HEK293 (cell line): ENCODE measurements around the gene FLNC.

Source experiments
- CTCF ChIA-PET: fragments of 350-600 bp; formaldehyde crosslinking; extraction: SDS; loops from one replicate; lab custom pipeline; 2021; ENCODE audit warnings: antibody characterized with exemption; lab: Yijun Ruan, JAX
- POLR2A ChIA-PET: fragments of 300-600 bp; formaldehyde crosslinking; extraction: SDS; loops from one replicate; lab custom pipeline; 2020; ENCODE audit warnings: antibody characterized with exemption, inconsistent platforms; lab: Yijun Ruan, JAX
- H3K27ac ChIP-seq: fragments of 200-500 bp; sonication (Bioruptor generic); 2 replicates; pipeline ENCODE4 v1.5.1; 2014; ENCODE audit warnings: low read depth, low read length, control low read depth, inconsistent platforms; ENCODE audit errors: extremely low read depth
- H3K36me3 ChIP-seq, 2 experiments: fragments of 200-500 bp in 1 of 2; sonication (Bioruptor generic) in 1 of 2; 1 replicate in 1 of 2; 2 replicates in 1 of 2; pipeline ENCODE4 v1.5.1; 2014 to 2017; ENCODE audit warnings: inconsistent platforms in 2 of 2, low read length in 2 of 2; ENCODE audit not compliant: control insufficient read depth in 2 of 2, insufficient read depth in 1 of 2
- H3K4me1 ChIP-seq: fragments of 200-500 bp; sonication (Bioruptor generic); 2 replicates; pipeline ENCODE4 v1.5.1; 2014; ENCODE audit warnings: mild to moderate bottlenecking, low read length, inconsistent platforms; ENCODE audit not compliant: control insufficient read depth, insufficient read depth
- H3K4me3 ChIP-seq: 2 replicates; pipeline ENCODE4 v1.5.1; 2011; ENCODE audit warnings: low read depth, mild to moderate bottlenecking, control low read depth, low read length, moderate library complexity
- H3K9me3 ChIP-seq: fragments of 200-500 bp; sonication (Bioruptor generic); 2 replicates; pipeline ENCODE4 v1.5.1; 2014; ENCODE audit warnings: low read depth, low read length, inconsistent platforms; ENCODE audit not compliant: control insufficient read depth, insufficient read depth
- EGR2 ChIP-seq: fragments of 450-650 bp; formaldehyde crosslinking; IDR thresholded peaks from 2 replicates; pipeline ENCODE4 v1.5.1; 2016; ENCODE audit warnings: low read depth, missing biosample characterization, missing genetic modification characterization
- IKZF3 ChIP-seq: fragments of 450-650 bp; IDR thresholded peaks from 2 replicates; pipeline ENCODE4 v1.5.0; 2018; ENCODE audit warnings: missing biosample characterization, mild to moderate bottlenecking, missing genetic modification characterization, moderate library complexity
- MEIS1 ChIP-seq: sonication (generic); formaldehyde crosslinking; IDR thresholded peaks from 2 replicates; pipeline ENCODE4 v1.8.1; 2022; ENCODE audit warnings: missing genetic modification reagents, mild to moderate bottlenecking, borderline replicate concordance
- RBAK ChIP-seq: fragments of 450-650 bp; formaldehyde crosslinking; IDR thresholded peaks from 2 replicates; pipeline ENCODE4 v1.5.1; 2016; ENCODE audit warnings: missing biosample characterization, missing genetic modification characterization
- SCRT2 ChIP-seq: fragments of 450-650 bp; formaldehyde crosslinking; IDR thresholded peaks from 2 replicates; pipeline ENCODE4 v1.5.1; 2016; ENCODE audit warnings: missing biosample characterization, missing genetic modification characterization
- YY1 ChIP-seq: fragments of 450-650 bp; formaldehyde crosslinking; IDR thresholded peaks from 2 replicates; pipeline ENCODE4 v1.5.1; 2018; ENCODE audit warnings: missing biosample characterization, missing genetic modification characterization
- ZNF2 ChIP-seq: fragments of 450-650 bp; formaldehyde crosslinking; IDR thresholded peaks from 2 replicates; pipeline ENCODE4 v1.5.1; 2016; ENCODE audit warnings: missing biosample characterization, missing genetic modification characterization
- ZNF223 ChIP-seq: fragments of 450-650 bp; formaldehyde crosslinking; IDR thresholded peaks from 2 replicates; pipeline ENCODE4 v1.5.1; 2016; ENCODE audit warnings: missing biosample characterization, missing genetic modification characterization
- ZNF350 ChIP-seq: fragments of 450-650 bp; formaldehyde crosslinking; IDR thresholded peaks from 2 replicates; pipeline ENCODE4 v1.5.0; 2017; ENCODE audit warnings: missing biosample characterization, mild to moderate bottlenecking, missing genetic modification characterization
- ZNF394 ChIP-seq: fragments of 450-650 bp; formaldehyde crosslinking; IDR thresholded peaks from 2 replicates; pipeline ENCODE4 v1.5.1; 2016; ENCODE audit warnings: missing biosample characterization, missing genetic modification characterization, mild to moderate bottlenecking, moderate library complexity, borderline replicate concordance
- ZNF544 ChIP-seq: fragments of 450-650 bp; formaldehyde crosslinking; IDR thresholded peaks from 2 replicates; pipeline ENCODE4 v1.5.0; 2017; ENCODE audit warnings: missing biosample characterization, missing genetic modification characterization
- ZNF549 ChIP-seq: fragments of 450-650 bp; IDR thresholded peaks from 2 replicates; pipeline ENCODE4 v1.5.1; 2018; ENCODE audit warnings: missing biosample characterization, missing genetic modification characterization, mild to moderate bottlenecking, inconsistent platforms, moderate library complexity
- ZNF561 ChIP-seq: fragments of 450-650 bp; IDR thresholded peaks from 2 replicates; pipeline ENCODE4 v1.5.1; 2018; ENCODE audit warnings: missing biosample characterization, missing genetic modification characterization, borderline replicate concordance
- ZNF571 ChIP-seq: fragments of 450-650 bp; formaldehyde crosslinking; IDR thresholded peaks from 2 replicates; pipeline ENCODE4 v1.5.0; 2017; ENCODE audit warnings: missing biosample characterization, missing genetic modification characterization
- ZNF629 ChIP-seq: fragments of 450-650 bp; formaldehyde crosslinking; IDR thresholded peaks from 2 replicates; pipeline ENCODE4 v1.5.1; 2017; ENCODE audit warnings: missing biosample characterization, missing genetic modification characterization
- ZNF701 ChIP-seq: fragments of 450-650 bp; formaldehyde crosslinking; IDR thresholded peaks from 2 replicates; pipeline ENCODE4 v1.5.1; 2016; ENCODE audit warnings: missing biosample characterization, missing genetic modification characterization
- ZNF76 ChIP-seq: fragments of 450-650 bp; formaldehyde crosslinking; IDR thresholded peaks from 2 replicates; pipeline ENCODE4; 2016; ENCODE audit warnings: low read depth, missing biosample characterization, missing genetic modification characterization, borderline replicate concordance
- ZNF777 ChIP-seq: fragments of 450-650 bp; formaldehyde crosslinking; IDR thresholded peaks from 2 replicates; pipeline ENCODE4 v1.5.1; 2017; ENCODE audit warnings: missing biosample characterization, missing genetic modification characterization, borderline replicate concordance
- TF ChIP-seq, protein P1 (sequence below): fragments of 450-650 bp; formaldehyde crosslinking; IDR thresholded peaks from 2 replicates; pipeline ENCODE4 v1.5.1; 2016; ENCODE audit warnings: missing biosample characterization, missing genetic modification characterization, low read depth
- TF ChIP-seq, protein P2 (sequence below): fragments of 450-650 bp; formaldehyde crosslinking; IDR thresholded peaks from 2 replicates; pipeline ENCODE4 v1.5.1; 2016; ENCODE audit warnings: missing biosample characterization, missing genetic modification characterization
- TF ChIP-seq, protein P3 (sequence below): fragments of 450-650 bp; formaldehyde crosslinking; IDR thresholded peaks from 2 replicates; pipeline ENCODE4 v1.5.1; 2016; ENCODE audit warnings: missing biosample characterization, missing genetic modification characterization

The FLNC gene

DNA sequence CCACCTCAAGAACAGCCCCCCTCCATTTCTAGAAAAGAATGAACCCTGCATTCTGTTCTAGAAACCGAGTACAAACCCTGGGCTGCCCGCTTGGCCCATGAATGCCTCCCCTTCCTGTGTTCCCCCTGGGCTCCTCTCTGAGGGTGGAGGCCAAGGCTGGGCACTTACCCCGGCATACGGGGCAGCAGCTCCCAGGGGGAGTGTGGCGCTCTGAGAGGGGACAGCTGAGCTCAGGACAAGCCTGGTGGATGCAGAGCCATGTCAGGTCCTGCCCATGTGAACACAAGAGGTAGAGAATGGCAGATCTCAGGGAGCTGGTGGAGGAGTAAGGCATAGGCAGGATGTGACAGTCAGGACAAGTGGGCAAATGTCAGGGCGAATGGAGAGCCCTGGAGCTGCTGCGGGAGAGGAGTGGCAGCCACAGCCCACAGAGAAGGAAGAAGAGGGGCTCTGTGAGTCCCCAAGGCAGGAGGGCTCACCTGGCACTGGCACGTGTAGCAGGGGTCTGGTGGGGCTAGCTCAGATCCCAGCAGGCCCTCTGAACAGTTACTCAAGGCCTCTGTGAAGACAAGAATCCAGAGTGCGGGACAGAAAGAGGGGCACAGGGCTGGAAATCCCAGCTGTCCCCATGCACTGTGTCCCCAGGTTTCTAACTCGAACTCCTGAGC, 51.4 kb downstream of the FLNC start:
- H3K9me3 ChIP-seq: no peaks in the 10 kb centered on the region
- no peak overlapping the region for H3K4me3 ChIP-seq
- CTCF ChIA-PET: interaction anchor here (0.5 to 7.0 kb wide), 7 partner anchors 9 to 659 kb away, joined by 3 to 85 read pairs (median 6); partner anchors contain the start of gene ATP6V1F
- H3K36me3 ChIP-seq: no peaks in the 10 kb centered on the region
- TF ChIP-seq ZNF350: no peak
- TF ChIP-seq ZNF76 (tag by site-specific recombination): no peak
- TF ChIP-seq, protein P1, sequence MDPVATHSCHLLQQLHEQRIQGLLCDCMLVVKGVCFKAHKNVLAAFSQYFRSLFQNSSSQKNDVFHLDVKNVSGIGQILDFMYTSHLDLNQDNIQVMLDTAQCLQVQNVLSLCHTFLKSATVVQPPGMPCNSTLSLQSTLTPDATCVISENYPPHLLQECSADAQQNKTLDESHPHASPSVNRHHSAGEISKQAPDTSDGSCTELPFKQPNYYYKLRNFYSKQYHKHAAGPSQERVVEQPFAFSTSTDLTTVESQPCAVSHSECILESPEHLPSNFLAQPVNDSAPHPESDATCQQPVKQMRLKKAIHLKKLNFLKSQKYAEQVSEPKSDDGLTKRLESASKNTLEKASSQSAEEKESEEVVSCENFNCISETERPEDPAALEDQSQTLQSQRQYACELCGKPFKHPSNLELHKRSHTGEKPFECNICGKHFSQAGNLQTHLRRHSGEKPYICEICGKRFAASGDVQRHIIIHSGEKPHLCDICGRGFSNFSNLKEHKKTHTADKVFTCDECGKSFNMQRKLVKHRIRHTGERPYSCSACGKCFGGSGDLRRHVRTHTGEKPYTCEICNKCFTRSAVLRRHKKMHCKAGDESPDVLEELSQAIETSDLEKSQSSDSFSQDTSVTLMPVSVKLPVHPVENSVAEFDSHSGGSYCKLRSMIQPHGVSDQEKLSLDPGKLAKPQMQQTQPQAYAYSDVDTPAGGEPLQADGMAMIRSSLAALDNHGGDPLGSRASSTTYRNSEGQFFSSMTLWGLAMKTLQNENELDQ (tag by site-specific recombination): no peak
- no peak for TF ChIP-seq ZNF629 (tag by site-specific recombination)
- POLR2A ChIA-PET: no interaction called here
- no peak overlapping the region for H3K27ac ChIP-seq
- no peaks in the 10 kb centered on the region for H3K4me1 ChIP-seq

DNA sequence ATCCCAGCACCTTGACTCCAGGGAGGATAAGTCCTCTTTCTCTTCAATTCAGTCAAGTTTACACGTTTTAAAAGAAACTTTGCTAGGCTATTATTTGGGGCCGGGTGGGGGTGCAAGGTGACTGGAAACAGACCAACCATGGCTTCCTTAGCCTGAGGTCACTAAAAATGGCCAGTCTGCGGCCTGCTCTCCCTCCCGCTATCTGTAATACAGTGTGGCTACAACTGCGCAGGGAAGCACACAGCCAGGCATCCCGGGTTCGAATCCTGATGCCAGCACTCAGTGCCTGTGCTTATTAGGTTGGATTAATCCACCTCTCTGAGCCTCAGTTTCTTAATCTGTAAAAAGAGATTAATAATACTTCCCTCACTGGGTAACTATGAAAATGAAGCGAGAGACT, 51.9 kb downstream of the FLNC start:
- Histone ChIP-seq H3K27ac (no peak overlapping the region), H3K36me3 (no peaks in the 10 kb centered on the region), H3K9me3 (no peaks in the 10 kb centered on the region), H3K4me1 (no peaks in the 10 kb centered on the region), H3K4me3 (no peak overlapping the region)
- POLR2A ChIA-PET: no interaction called here
- CTCF ChIA-PET: interaction anchor here (0.7 to 7.0 kb wide), 10 partner anchors 9 to 454 kb away, joined by 3 to 85 read pairs (median 6); partner anchors contain the start of gene ATP6V1F
- TF ChIP-seq RBAK (tag by site-specific recombination) (no peak), ZNF549 (tag by site-specific recombination) (no peak), SCRT2 (tag by site-specific recombination) (no peak), ZNF223 (tag by site-specific recombination) (no peak), MEIS1 (CRISPR knock-in tag) (no peak), ZNF777 (tag by site-specific recombination) (no peak), YY1 (tag by site-specific recombination) (no peak)
- TF ChIP-seq, protein P2, sequence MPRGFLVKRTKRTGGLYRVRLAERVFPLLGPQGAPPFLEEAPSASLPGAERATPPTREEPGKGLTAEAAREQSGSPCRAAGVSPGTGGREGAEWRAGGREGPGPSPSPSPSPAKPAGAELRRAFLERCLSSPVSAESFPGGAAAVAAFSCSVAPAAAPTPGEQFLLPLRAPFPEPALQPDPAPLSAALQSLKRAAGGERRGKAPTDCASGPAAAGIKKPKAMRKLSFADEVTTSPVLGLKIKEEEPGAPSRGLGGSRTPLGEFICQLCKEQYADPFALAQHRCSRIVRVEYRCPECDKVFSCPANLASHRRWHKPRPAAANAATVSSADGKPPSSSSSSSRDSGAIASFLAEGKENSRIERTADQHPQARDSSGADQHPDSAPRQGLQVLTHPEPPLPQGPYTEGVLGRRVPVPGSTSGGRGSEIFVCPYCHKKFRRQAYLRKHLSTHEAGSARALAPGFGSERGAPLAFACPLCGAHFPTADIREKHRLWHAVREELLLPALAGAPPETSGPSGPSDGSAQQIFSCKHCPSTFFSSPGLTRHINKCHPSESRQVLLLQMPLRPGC (tag by site-specific recombination): no peak

DNA sequence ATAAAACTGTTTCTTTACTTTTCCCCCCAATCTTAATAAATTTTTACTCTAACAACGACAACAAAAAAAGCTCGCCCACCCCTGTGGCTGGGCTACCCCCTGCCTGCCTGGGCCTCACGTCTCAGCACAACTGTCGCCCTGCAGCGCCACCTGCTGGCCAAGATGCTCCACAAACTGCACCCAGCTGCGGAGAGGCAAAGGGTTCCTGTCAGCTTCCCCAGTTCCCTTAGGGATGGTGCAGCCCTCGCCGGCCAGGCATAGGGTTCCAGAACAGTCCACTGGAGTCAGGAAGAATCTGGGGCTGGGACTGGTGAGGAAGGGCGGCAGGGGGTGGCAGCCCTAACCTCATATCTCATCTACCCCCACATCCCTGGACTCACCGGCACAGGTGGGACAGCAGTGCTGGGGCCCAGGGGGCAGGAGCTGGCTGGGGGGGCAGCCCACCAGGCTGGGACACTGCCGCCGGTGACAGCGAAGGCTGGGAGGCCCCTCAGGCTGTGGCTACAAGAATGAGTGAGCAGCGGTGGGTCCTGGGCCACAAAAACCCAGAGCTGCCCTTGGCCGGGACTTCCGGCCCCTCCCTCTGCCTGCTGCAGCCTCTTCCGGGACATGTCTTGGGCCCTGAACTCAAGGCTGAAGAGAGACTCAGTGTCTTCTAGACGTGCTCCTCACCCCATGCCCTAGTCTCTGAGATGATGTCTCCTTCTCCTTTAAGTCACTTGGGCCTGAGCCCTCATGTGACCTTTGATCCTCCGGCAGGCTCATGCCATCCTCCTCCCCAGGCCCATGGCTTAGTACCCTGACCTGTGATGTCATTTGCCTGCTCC, 53.6 kb downstream of the FLNC start:
- Histone ChIP-seq H3K9me3 (no peaks in the 10 kb centered on the region), H3K27ac (no peak overlapping the region), H3K4me1 (no peaks in the 10 kb centered on the region), H3K4me3 (no peak overlapping the region), H3K36me3 (no peaks in the 10 kb centered on the region)
- CTCF ChIA-PET: interaction anchor here (0.6 to 7.0 kb wide), 44 partner anchors 9 to 488 kb away, joined by 3 to 85 read pairs (median 4); partner anchors contain the start of genes ATP6V1F and METTL2B
- POLR2A ChIA-PET: interaction anchor here (1.0 kb wide), 1 partner anchor 17 kb away, joined by 3 read pairs; no protein-coding TSS in a partner anchor
- TF ChIP-seq IKZF3 (tag by site-specific recombination) (no peak), EGR2 (tag by site-specific recombination) (no peak), ZNF394 (tag by site-specific recombination) (peak; percentile 40; the same call in 1 of the 2 replicates), ZNF701 (tag by site-specific recombination) (no peak), ZNF544 (tag by site-specific recombination) (no peak), ZNF571 (no peak), ZNF561 (no peak), ZNF2 (tag by site-specific recombination) (peak; percentile 97)
- TF ChIP-seq, protein P3, sequence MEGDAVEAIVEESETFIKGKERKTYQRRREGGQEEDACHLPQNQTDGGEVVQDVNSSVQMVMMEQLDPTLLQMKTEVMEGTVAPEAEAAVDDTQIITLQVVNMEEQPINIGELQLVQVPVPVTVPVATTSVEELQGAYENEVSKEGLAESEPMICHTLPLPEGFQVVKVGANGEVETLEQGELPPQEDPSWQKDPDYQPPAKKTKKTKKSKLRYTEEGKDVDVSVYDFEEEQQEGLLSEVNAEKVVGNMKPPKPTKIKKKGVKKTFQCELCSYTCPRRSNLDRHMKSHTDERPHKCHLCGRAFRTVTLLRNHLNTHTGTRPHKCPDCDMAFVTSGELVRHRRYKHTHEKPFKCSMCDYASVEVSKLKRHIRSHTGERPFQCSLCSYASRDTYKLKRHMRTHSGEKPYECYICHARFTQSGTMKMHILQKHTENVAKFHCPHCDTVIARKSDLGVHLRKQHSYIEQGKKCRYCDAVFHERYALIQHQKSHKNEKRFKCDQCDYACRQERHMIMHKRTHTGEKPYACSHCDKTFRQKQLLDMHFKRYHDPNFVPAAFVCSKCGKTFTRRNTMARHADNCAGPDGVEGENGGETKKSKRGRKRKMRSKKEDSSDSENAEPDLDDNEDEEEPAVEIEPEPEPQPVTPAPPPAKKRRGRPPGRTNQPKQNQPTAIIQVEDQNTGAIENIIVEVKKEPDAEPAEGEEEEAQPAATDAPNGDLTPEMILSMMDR: peak; percentile 76
